ENCODE measurements around the gene IFT74. TPM values are rescaled to one million over a fixed set of nuclear protein-coding genes. Genes with fewer than 3 reads are reported as not detected.

The IFT74 gene
- total and polyA plus RNA-seq, 10 of the 15 experiments (the other 5 are each of a cell fraction or from before 2014, with no cell fraction given) = 7.6 to 15.4 (median 12.3) TPM

DNA sequence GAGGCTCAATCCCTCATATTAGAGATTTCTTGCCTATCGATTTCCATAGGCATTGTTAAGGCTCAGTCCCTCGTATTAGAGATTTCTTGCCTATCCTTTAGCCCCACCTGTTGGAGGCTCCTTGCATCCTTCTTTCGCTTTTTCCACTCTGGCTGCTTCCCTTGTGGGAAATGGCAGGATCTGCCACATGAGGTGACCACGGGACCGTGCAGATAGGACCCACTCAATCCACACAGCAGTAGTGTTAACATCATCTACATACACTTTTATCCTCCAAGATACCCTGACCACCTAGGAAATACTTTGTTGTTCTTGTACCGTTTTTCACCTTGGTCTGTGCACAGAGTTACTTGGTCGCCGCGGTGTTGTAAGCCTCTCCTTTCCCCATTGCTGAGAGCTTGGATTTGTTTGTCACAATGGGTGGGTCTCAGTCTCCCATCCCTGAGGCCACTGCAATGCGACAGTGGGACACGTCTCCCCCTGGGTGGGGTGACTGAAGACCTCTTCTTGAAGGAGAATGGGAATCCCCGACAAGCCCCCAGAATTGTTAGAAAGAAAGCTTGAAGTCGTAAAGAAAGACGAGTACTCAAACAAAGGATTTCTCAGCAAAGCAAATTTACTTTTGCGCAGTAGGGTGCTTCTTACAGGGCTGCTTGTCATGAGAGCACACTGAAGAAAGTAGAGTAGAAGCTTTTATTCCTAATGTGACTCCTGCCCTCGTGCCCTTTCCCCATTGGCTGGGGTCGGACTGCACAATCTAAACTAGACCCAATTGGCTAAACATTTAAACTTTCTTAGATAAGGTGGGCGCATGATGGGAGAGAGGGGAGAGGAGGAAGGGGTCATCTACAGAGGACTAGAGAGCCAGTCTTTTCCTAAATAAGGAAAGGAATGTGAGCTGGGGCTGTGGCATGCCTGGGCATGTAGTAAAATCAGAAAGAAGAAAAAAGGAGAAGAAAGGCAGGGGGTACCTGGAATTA, 19.8 kb downstream of the IFT74 start:
- in situ Hi-C loops (cut with MboI) = no loop called here
- Histone ChIP-seq H2AFZ (ENCODE audit: control insufficient read depth, low read depth, low read length) (no peak overlapping the region), H3K4me1 (ENCODE audit: control insufficient read depth, insufficient read depth, low read length) (no peaks in the 10 kb centered on the region), H3K9ac (ENCODE audit: control insufficient read depth, insufficient read depth, low read length) (no peak overlapping the region), H4K20me1 (ENCODE audit: control insufficient read depth, insufficient read depth) (no peaks in the 10 kb centered on the region), H3K27ac (ENCODE audit: control insufficient read depth, insufficient read depth) (no peak overlapping the region), H3K79me2 (ENCODE audit: control insufficient read depth, insufficient read depth, low read length) (no peaks in the 10 kb centered on the region), H3K4me3 (no peak overlapping the region), H3K9me3 (replicated peaks; ENCODE audit: control insufficient read depth, insufficient read depth, low read length) (no peaks in the 10 kb centered on the region), H3K27me3 (replicated peaks in 1 of 2; ENCODE audit: control insufficient read depth in 2 of 2, insufficient read depth in 2 of 2, low read length in 1 of 2) (no peaks in the 10 kb centered on the region), H3K4me2 (ENCODE audit: control insufficient read depth, insufficient read depth) (no peak overlapping the region), H3K36me3 (ENCODE audit: control insufficient read depth in 2 of 2, insufficient read depth in 2 of 2, low read length in 1 of 2) (no peaks in the 10 kb centered on the region)
- ATAC-seq = no peak; the same call in 2 of the 3 replicates
- SMC1A ChIA-PET (ENCODE audit: uncharacterized antibody, unreplicated experiment) = interaction anchor here (1.5 kb wide), 1 partner anchor 13 kb away, joined by 3 read pairs; no protein-coding TSS in a partner anchor
- no peak for DNase-seq (ENCODE audit: low read depth, low spot score)
- FAIRE-seq = no peak
- RAD21 ChIA-PET (ENCODE audit: unreplicated experiment) = no interaction called here
- WGBS (ENCODE audit: insufficient coverage, insufficient replicate concordance, low lambda C conversion rate, missing lambda C conversion rate) = 83% methylated on average over 18 of the region's 18 CpGs
- intact Hi-C loops (cut with micrococcal nuclease; ENCODE audit: unreplicated experiment) = loop anchor here (10.0 kb wide), 2 partner anchors 111 to 231 kb away; no protein-coding TSS in a partner anchor
- CTCF ChIA-PET = interaction anchor here (0.6 to 2.0 kb wide), 9 partner anchors 16 to 301 kb away, joined by 3 to 6 read pairs (median 4); partner anchors contain the start of genes CAAP1 and IFT74
- TF ChIP-seq HDAC6 (IDR thresholded peaks at IDR 0.05; ENCODE audit: unreplicated experiment) (no peak), HDGF (IDR thresholded peaks at IDR 0.05) (no peak), RAD21 (IDR thresholded peaks at IDR 0.05; ENCODE audit: insufficient read depth, low read depth, low read length) (peak; percentile 41), SMC3 (IDR thresholded peaks at IDR 0.05; ENCODE audit: borderline replicate concordance, low read length) (peak; percentile 15; the same call in 1 of the 2 replicates)
- TF ChIP-seq, protein P1, sequence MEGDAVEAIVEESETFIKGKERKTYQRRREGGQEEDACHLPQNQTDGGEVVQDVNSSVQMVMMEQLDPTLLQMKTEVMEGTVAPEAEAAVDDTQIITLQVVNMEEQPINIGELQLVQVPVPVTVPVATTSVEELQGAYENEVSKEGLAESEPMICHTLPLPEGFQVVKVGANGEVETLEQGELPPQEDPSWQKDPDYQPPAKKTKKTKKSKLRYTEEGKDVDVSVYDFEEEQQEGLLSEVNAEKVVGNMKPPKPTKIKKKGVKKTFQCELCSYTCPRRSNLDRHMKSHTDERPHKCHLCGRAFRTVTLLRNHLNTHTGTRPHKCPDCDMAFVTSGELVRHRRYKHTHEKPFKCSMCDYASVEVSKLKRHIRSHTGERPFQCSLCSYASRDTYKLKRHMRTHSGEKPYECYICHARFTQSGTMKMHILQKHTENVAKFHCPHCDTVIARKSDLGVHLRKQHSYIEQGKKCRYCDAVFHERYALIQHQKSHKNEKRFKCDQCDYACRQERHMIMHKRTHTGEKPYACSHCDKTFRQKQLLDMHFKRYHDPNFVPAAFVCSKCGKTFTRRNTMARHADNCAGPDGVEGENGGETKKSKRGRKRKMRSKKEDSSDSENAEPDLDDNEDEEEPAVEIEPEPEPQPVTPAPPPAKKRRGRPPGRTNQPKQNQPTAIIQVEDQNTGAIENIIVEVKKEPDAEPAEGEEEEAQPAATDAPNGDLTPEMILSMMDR (IDR thresholded peaks at IDR 0.05 in 2 of 3, conservative IDR thresholded peaks at IDR 0.05 in 1 of 3; ENCODE audit: control insufficient read depth in 2 of 3, extremely low read depth in 1 of 3, insufficient read depth in 1 of 3, low read depth in 3 of 3, low read length in 3 of 3) = peak in 2 of 3 experiments; percentile 31 to 33; a peak in 2 of 6 replicates
- BruUV-seq (replicated peaks) = no TSS peak
- POLR2A ChIA-PET = no interaction called here

All from GM12878 (cell line).